ENCODE measurements around the gene NSG1. TPM values are rescaled to one million over a fixed set of nuclear protein-coding genes. Genes with fewer than 3 reads are reported as not detected.

The NSG1 gene
- polyA plus RNA-seq, 1 of the 3 experiments (the other 2 are of a cell fraction): 11.4 TPM

DNA sequence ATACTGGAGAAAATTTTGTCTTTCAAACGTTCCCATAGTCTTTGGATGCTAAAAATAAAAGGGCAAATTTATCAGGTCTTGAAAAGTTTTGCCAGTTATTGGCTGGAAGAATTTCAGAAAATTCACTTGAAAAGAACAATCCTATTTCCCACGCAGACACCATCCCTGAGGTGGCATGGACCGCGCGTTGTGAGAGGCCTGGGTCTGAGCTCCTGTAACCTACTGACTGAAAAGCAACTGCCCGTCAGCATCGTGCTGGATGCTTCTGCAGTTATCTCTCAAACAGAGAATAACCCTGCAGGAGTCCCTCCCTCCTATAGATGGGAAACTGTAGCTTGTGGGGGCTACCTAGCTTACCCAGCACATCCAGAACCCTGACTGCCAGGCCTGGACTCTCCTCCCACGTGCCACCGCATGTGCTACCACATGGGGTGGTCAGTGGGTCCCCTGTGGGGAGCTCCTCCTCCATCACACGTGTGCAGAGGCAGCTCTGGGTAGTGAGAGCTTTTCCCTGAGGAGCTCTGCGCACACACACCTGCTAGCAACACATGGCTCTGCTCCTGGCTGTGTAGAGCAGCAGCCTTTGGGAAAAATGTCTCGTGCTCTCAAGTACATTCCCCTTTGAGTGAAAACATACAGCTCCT lies 36.1 kb downstream of the NSG1 start:
- Histone ChIP-seq H3K9me3 (no peaks in the 10 kb centered on the region), H4K20me1 (ENCODE audit: insufficient read depth) (no peaks in the 10 kb centered on the region), H3K9ac (no peak overlapping the region), H2AFZ (ENCODE audit: low read depth) (no peak overlapping the region), H3K27ac (ENCODE audit: low read depth in 2 of 2, low read length in 1 of 2) (no peak overlapping the region), H3K9me2 (no peaks in the 10 kb centered on the region), H3K79me2 (ENCODE audit: insufficient read depth) (no peaks in the 10 kb centered on the region), H3K27me3 (ENCODE audit: insufficient read depth) (no peaks in the 10 kb centered on the region), H3K4me2 (no peak overlapping the region), H3K4me1 (ENCODE audit: control insufficient read depth in 1 of 2, insufficient read depth in 2 of 2, low read depth in 1 of 2, low read length in 1 of 2) (no peaks in the 10 kb centered on the region; a peak in 1 of 4 replicates), H3K4me3 (ENCODE audit: low read depth in 2 of 2, low read length in 1 of 2) (no peak overlapping the region), H3F3A (replicated peaks; ENCODE audit: insufficient read depth) (no peaks in the 10 kb centered on the region), H3K36me3 (replicated peaks in 1 of 2; ENCODE audit: control insufficient read depth in 1 of 2, insufficient read depth in 2 of 2, low read length in 1 of 2) (peaks cover 4 to 46% of the 10 kb centered on the region in 2 experiments)
- POLR2A ChIA-PET: no interaction called here
- 88% methylated on average over 8 of the region's 12 CpGs for WGBS (ENCODE audit: low lambda C conversion rate)
- CTCF ChIA-PET: interaction anchor here (0.6 to 3.6 kb wide), 4 partner anchors 8 to 351 kb away, joined by 3 to 20 read pairs (median 4); no protein-coding TSS in a partner anchor
- DNase-seq: no peak
- TF ChIP-seq FOXM1 (IDR thresholded peaks at IDR 0.05; ENCODE audit: low read depth): no peak
- TF ChIP-seq, protein P1, sequence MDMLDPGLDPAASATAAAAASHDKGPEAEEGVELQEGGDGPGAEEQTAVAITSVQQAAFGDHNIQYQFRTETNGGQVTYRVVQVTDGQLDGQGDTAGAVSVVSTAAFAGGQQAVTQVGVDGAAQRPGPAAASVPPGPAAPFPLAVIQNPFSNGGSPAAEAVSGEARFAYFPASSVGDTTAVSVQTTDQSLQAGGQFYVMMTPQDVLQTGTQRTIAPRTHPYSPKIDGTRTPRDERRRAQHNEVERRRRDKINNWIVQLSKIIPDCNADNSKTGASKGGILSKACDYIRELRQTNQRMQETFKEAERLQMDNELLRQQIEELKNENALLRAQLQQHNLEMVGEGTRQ (IDR thresholded peaks at IDR 0.05; ENCODE audit: borderline replicate concordance, low read depth, low read length): no peak
- no peak for TF ChIP-seq RFX5 (IDR thresholded peaks at IDR 0.05; ENCODE audit: low read length)
- no peak for TF ChIP-seq EP300 (IDR thresholded peaks at IDR 0.05; ENCODE audit: borderline replicate concordance in 1 of 2, low read depth in 1 of 2, low read length in 1 of 2)
- TF ChIP-seq JUND (IDR thresholded peaks at IDR 0.05): no peak
- TF ChIP-seq FOXJ3 (CRISPR knock-in tag; IDR thresholded peaks at IDR 0.05): no peak
- no peak for TF ChIP-seq EZH2phosphoT487 (IDR thresholded peaks at IDR 0.05; ENCODE audit: borderline replicate concordance, low read depth)
- no peak for TF ChIP-seq GABPA (IDR thresholded peaks at IDR 0.05; ENCODE audit: low read depth)
- no peak for TF ChIP-seq CHD2 (IDR thresholded peaks at IDR 0.05; ENCODE audit: low read length, partially characterized antibody)
- TF ChIP-seq, protein P2, sequence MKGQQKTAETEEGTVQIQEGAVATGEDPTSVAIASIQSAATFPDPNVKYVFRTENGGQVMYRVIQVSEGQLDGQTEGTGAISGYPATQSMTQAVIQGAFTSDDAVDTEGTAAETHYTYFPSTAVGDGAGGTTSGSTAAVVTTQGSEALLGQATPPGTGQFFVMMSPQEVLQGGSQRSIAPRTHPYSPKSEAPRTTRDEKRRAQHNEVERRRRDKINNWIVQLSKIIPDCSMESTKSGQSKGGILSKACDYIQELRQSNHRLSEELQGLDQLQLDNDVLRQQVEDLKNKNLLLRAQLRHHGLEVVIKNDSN (IDR thresholded peaks at IDR 0.05; ENCODE audit: borderline replicate concordance, low read depth): no peak
- TF ChIP-seq MXI1 (IDR thresholded peaks at IDR 0.05; ENCODE audit: low read depth, low read length): no peak
- no peak for TF ChIP-seq NRF1 (IDR thresholded peaks at IDR 0.05; ENCODE audit: low read depth, low read length)
- TF ChIP-seq, protein P3, sequence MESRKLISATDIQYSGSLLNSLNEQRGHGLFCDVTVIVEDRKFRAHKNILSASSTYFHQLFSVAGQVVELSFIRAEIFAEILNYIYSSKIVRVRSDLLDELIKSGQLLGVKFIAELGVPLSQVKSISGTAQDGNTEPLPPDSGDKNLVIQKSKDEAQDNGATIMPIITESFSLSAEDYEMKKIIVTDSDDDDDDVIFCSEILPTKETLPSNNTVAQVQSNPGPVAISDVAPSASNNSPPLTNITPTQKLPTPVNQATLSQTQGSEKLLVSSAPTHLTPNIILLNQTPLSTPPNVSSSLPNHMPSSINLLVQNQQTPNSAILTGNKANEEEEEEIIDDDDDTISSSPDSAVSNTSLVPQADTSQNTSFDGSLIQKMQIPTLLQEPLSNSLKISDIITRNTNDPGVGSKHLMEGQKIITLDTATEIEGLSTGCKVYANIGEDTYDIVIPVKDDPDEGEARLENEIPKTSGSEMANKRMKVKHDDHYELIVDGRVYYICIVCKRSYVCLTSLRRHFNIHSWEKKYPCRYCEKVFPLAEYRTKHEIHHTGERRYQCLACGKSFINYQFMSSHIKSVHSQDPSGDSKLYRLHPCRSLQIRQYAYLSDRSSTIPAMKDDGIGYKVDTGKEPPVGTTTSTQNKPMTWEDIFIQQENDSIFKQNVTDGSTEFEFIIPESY (IDR thresholded peaks at IDR 0.05; ENCODE audit: borderline replicate concordance, low read depth): no peak
- no peak for TF ChIP-seq SIN3A (IDR thresholded peaks at IDR 0.05; ENCODE audit: borderline replicate concordance, low read depth, low read length)
- TF ChIP-seq ELF1 (IDR thresholded peaks at IDR 0.05): no peak
- TF ChIP-seq REST (IDR thresholded peaks at IDR 0.05; ENCODE audit: low read depth, low read length): no peak
- no peak for TF ChIP-seq IRF3 (IDR thresholded peaks at IDR 0.05; ENCODE audit: low read depth, low read length)
- no peak for TF ChIP-seq SMC3 (IDR thresholded peaks at IDR 0.05; ENCODE audit: low read depth, low read length)
- TF ChIP-seq TAF1 (IDR thresholded peaks at IDR 0.05; ENCODE audit: borderline replicate concordance, low read depth, low read length): no peak
- TF ChIP-seq GATA2 (CRISPR knock-in tag; IDR thresholded peaks at IDR 0.05): no peak
